ENCODE data around the gene TM2D3. TPM values are rescaled to one million over a fixed set of nuclear protein-coding genes. Genes with fewer than 3 reads are reported as not detected.

Gene TM2D3
- total RNA-seq, 1 experiment from 2014 or later, result 23.1 TPM

GRCh38 chr15:101607108-101607507, 45.1 kb downstream of the TM2D3 start:
- Mint-ChIP-seq H3K4me3 (no peak overlapping the region), H3K27me3 (ENCODE audit: low read depth) (peaks cover 6% of the 10 kb centered on the region; the same call in 1 of the 2 replicates), H3K36me3 (0 out of 2 replicates have a peak, but pooled peaks cover 2% of the 10 kb centered on the region), H3K4me1 (no peaks in the 10 kb centered on the region), H3K9me3 (peaks cover 13% of the 10 kb centered on the region), H3K27ac (no peak overlapping the region)
- TF ChIP-seq SP1 (CRISPR knock-in tag; conservative IDR thresholded peaks at IDR 0.05) (no peak), ZNF263 (CRISPR knock-in tag; IDR thresholded peaks at IDR 0.05; ENCODE audit: low read depth) (no peak), NR3C1 (CRISPR knock-in tag; conservative IDR thresholded peaks at IDR 0.05; ENCODE audit: low read depth) (no peak), IRF1 (CRISPR knock-in tag; IDR thresholded peaks at IDR 0.05) (no peak), ZNF219 (CRISPR knock-in tag; IDR thresholded peaks at IDR 0.05; ENCODE audit: borderline replicate concordance) (no peak), MLX (CRISPR knock-in tag; IDR thresholded peaks at IDR 0.05) (no peak), ZNF138 (CRISPR knock-in tag; conservative IDR thresholded peaks at IDR 0.05) (no peak), PRRX2 (CRISPR knock-in tag; IDR thresholded peaks at IDR 0.05) (no peak)
- TF ChIP-seq, protein P1, sequence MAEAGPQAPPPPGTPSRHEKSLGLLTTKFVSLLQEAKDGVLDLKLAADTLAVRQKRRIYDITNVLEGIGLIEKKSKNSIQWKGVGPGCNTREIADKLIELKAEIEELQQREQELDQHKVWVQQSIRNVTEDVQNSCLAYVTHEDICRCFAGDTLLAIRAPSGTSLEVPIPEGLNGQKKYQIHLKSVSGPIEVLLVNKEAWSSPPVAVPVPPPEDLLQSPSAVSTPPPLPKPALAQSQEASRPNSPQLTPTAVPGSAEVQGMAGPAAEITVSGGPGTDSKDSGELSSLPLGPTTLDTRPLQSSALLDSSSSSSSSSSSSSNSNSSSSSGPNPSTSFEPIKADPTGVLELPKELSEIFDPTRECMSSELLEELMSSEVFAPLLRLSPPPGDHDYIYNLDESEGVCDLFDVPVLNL (CRISPR knock-in tag; IDR thresholded peaks at IDR 0.05; ENCODE audit: borderline replicate concordance, low read depth), result no peak
- DNase-seq (ENCODE audit: low spot score) (no peak), ATAC-seq (no peak)
- CTCF ChIA-PET, result no interaction called here
- POLR2A ChIA-PET, result no interaction called here

DNA sequence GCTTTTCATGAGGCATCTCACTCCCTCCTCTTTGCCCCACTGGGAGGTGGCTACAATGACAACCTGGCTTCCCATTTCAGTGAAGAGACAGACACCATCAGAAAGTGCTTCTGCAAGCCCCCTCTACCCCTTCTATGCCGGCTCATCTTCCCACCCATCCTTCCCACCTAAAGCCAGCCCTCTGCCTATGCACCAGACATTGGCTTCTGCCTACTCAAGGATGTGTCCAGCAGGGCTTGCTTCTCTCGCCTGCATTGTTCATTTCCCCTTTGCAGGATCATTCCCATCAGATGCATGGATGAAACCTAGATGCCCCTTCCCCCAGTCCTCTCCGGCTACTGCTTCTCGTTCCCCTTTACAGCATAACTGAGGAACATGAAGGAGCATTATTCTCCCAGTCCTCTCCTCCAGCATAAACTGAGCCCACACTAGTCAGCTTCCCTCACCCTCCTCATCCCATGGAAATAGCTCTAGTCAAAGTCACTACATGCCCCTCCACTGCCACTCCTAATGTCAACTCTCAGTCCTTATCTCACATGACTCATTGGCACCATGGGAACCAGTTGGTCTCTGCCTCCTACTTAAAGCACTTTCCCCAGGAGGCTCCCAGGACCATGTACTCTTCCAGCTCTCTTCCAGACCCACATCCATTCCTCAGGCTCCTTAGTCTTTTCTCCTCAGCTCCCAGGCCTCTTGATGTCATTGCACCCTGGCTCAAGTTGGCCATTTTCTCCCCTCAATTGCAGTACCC, 47.9 kb downstream of the TM2D3 start:
- CTCF ChIA-PET, result no interaction called here
- no peak overlapping the region for H3K4me3 Mint-ChIP-seq
- no peak for DNase-seq (ENCODE audit: low spot score)
- no peak for TF ChIP-seq ETV6 (CRISPR knock-in tag; IDR thresholded peaks at IDR 0.05)
- no peak for TF ChIP-seq NR3C1 (CRISPR knock-in tag; conservative IDR thresholded peaks at IDR 0.05; ENCODE audit: low read depth)
- no peak for TF ChIP-seq CREB1 (CRISPR knock-in tag; IDR thresholded peaks at IDR 0.05)
- no peak for TF ChIP-seq MLX (CRISPR knock-in tag; IDR thresholded peaks at IDR 0.05)
- no peak for TF ChIP-seq GABPB1 (CRISPR knock-in tag; IDR thresholded peaks at IDR 0.05)
- 0 out of 2 replicates have a peak, but pooled peaks cover 2% of the 10 kb centered on the region for H3K36me3 Mint-ChIP-seq
- POLR2A ChIA-PET, result no interaction called here
- H3K27ac Mint-ChIP-seq, result no peak overlapping the region
- no peak for ATAC-seq
- H3K9me3 Mint-ChIP-seq, result peaks cover 13% of the 10 kb centered on the region
- peaks cover 6% of the 10 kb centered on the region; the same call in 1 of the 2 replicates for H3K27me3 Mint-ChIP-seq (ENCODE audit: low read depth)
- H3K4me1 Mint-ChIP-seq, result no peaks in the 10 kb centered on the region

GRCh38 chr15:101602801-101603200, 49.4 kb downstream of the TM2D3 start:
- peaks cover 6% of the 10 kb centered on the region; the same call in 1 of the 2 replicates for H3K27me3 Mint-ChIP-seq (ENCODE audit: low read depth)
- no peak overlapping the region for H3K4me3 Mint-ChIP-seq
- ATAC-seq, result no peak
- H3K4me1 Mint-ChIP-seq, result no peaks in the 10 kb centered on the region
- ChIA-PET CTCF (no interaction called here), POLR2A (no interaction called here)
- no peak for DNase-seq (ENCODE audit: low spot score)
- peaks cover 13% of the 10 kb centered on the region for H3K9me3 Mint-ChIP-seq
- H3K27ac Mint-ChIP-seq, result no peak overlapping the region
- 0 out of 2 replicates have a peak, but pooled peaks cover 2% of the 10 kb centered on the region for H3K36me3 Mint-ChIP-seq
- no peak for TF ChIP-seq GRHL2 (CRISPR knock-in tag; IDR thresholded peaks at IDR 0.05; ENCODE audit: insufficient replicate concordance, severe bottlenecking)
- no peak for TF ChIP-seq NFATC4 (CRISPR knock-in tag; IDR thresholded peaks at IDR 0.05)
- no peak for TF ChIP-seq ZNF317 (CRISPR knock-in tag; IDR thresholded peaks at IDR 0.05; ENCODE audit: borderline replicate concordance, low read depth)

DNA sequence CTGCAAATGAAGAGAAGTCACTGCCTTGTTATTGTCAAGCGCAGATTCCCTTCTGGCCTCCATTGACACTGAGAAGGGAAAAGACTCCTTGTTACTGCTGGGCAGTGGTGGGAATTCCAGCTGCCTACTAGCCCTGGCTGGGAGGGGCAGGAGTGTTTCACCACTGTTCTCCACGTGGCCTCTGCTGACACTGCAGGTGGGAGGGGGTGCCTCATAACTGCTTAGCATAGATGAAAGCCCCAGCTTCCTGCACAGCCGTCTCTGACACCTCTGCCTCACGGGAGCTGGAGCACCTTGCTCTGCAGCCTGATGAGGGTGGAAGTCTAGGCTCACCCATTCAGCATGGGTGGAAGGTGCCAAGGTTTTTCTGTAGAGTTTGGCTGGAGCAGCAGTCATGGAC, 52.1 kb downstream of the TM2D3 start:
- H3K9me3 Mint-ChIP-seq, result peaks cover 28% of the 10 kb centered on the region
- ATAC-seq (peak; percentile 60), DNase-seq (ENCODE audit: low spot score) (no peak)
- peaks cover 18% of the 10 kb centered on the region for H3K27me3 Mint-ChIP-seq (ENCODE audit: low read depth)
- H3K4me1 Mint-ChIP-seq, result no peaks in the 10 kb centered on the region
- 0 out of 2 replicates have a peak, but pooled peaks cover 2% of the 10 kb centered on the region for H3K36me3 Mint-ChIP-seq
- ChIA-PET POLR2A (no interaction called here), CTCF (interaction anchor here (1.2 kb wide), 1 partner anchor 8 kb away, joined by 4 read pairs; no protein-coding TSS in a partner anchor)
- no peak overlapping the region for H3K4me3 Mint-ChIP-seq
- H3K27ac Mint-ChIP-seq, result no peak overlapping the region
- no peak for TF ChIP-seq KAT7 (CRISPR knock-in tag; IDR thresholded peaks at IDR 0.05; ENCODE audit: borderline replicate concordance)
- TF ChIP-seq AR (CRISPR knock-in tag; IDR thresholded peaks at IDR 0.05), result no peak
- TF ChIP-seq ZNF423 (CRISPR knock-in tag; IDR thresholded peaks at IDR 0.05), result no peak
- no peak for TF ChIP-seq SOX15 (CRISPR knock-in tag; IDR thresholded peaks at IDR 0.05)
- no peak for TF ChIP-seq IRF1 (CRISPR knock-in tag; IDR thresholded peaks at IDR 0.05)
- TF ChIP-seq TEAD1 (CRISPR knock-in tag; IDR thresholded peaks at IDR 0.05), result no peak
- no peak for TF ChIP-seq SMAD3 (CRISPR knock-in tag; IDR thresholded peaks at IDR 0.05; ENCODE audit: borderline replicate concordance)
- no peak for TF ChIP-seq MLX (CRISPR knock-in tag; IDR thresholded peaks at IDR 0.05)

All from WTC11 (cell line).